WERI-Rb-1 (cell line): Measurements from ENCODE around the gene CDV3.
"Not testable (repeated sequence)": the region's sequence is repeated elsewhere in the genome, so short reads cannot be mapped to it uniquely, and the experiment has no call there.

Experiments
- DNase-seq: peaks from one replicate; pipeline ENCODE4 v3.0.0-alpha.2; 2020
- H3K27ac ChIP-seq: fragments of 250-450 bp; sonication (Bioruptor Pico); 2 replicates; pipeline ENCODE4 v1.5.1; 2020; ENCODE audit warnings: mild to moderate bottlenecking, moderate library complexity
- H3K27me3 ChIP-seq: fragments of 250-450 bp; sonication (Bioruptor Pico); 2 replicates; pipeline ENCODE4 v1.5.1; 2021; ENCODE audit warnings: mild to moderate bottlenecking, low read depth, moderate library complexity; ENCODE audit not compliant: insufficient read depth, severe bottlenecking
- H3K36me3 ChIP-seq: fragments of 250-450 bp; sonication (Bioruptor Pico); 2 replicates; pipeline ENCODE4 v1.5.1; 2020; ENCODE audit warnings: mild to moderate bottlenecking, moderate library complexity
- H3K4me3 ChIP-seq: 2 replicates; pipeline ENCODE4 v1.5.1; 2011; ENCODE audit warnings: low read depth, mild to moderate bottlenecking, control low read depth, low read length
- H3K9me3 ChIP-seq: fragments of 250-450 bp; sonication (Bioruptor Pico); 2 replicates; pipeline ENCODE4 v1.5.1; 2021; ENCODE audit warnings: mild to moderate bottlenecking, moderate library complexity; ENCODE audit not compliant: severe bottlenecking
- CTCF ChIP-seq: IDR thresholded peaks from 2 replicates; pipeline ENCODE4 v1.5.1; 2011; ENCODE audit warnings: low read depth, mild to moderate bottlenecking, control low read depth, inconsistent platforms, low read length

The CDV3 gene

GRCh38 chr3:133547432-133548041 is 25.9 kb upstream of the CDV3 start:
- H3K4me3 ChIP-seq: no peak overlapping the region
- no peaks in the 10 kb centered on the region for H3K36me3 ChIP-seq
- no peak for DNase-seq
- no peak for TF ChIP-seq CTCF
- H3K27ac ChIP-seq: no peak overlapping the region
- no peaks in the 10 kb centered on the region for H3K9me3 ChIP-seq
- no peaks in the 10 kb centered on the region for H3K27me3 ChIP-seq

GRCh38 chr3:133548090-133548489 is 25.4 kb upstream of the CDV3 start:
- H3K36me3 ChIP-seq: no peaks in the 10 kb centered on the region
- no peak overlapping the region for H3K27ac ChIP-seq
- H3K27me3 ChIP-seq: no peaks in the 10 kb centered on the region
- no peak for TF ChIP-seq CTCF
- no peaks in the 10 kb centered on the region for H3K9me3 ChIP-seq
- DNase-seq: no peak
- no peak overlapping the region for H3K4me3 ChIP-seq

GRCh38 chr3:133549565-133549964 is 23.9 kb upstream of the CDV3 start:
- TF ChIP-seq CTCF: no peak
- Histone ChIP-seq H3K4me3 (no peak overlapping the region), H3K27me3 (no peaks in the 10 kb centered on the region), H3K27ac (no peak overlapping the region), H3K9me3 (no peaks in the 10 kb centered on the region), H3K36me3 (no peaks in the 10 kb centered on the region)
- DNase-seq: no peak

- not testable (repeated sequence) for H3K36me3 ChIP-seq, H3K9me3 ChIP-seq, H3K4me3 ChIP-seq, DNase-seq, H3K27me3 ChIP-seq, H3K27ac ChIP-seq
Observed at GRCh38 chr3:133551589-133551988, 21.9 kb upstream of the CDV3 start.

GRCh38 chr3:133561679-133562078 is 11.8 kb upstream of the CDV3 start:
- DNase-seq: no peak
- no peaks in the 10 kb centered on the region for H3K36me3 ChIP-seq
- TF ChIP-seq CTCF: no peak
- no peak overlapping the region for H3K4me3 ChIP-seq
- no peak overlapping the region for H3K27ac ChIP-seq
- no peaks in the 10 kb centered on the region for H3K27me3 ChIP-seq
- H3K9me3 ChIP-seq: no peaks in the 10 kb centered on the region

GRCh38 chr3:133562376-133562775 is 11.1 kb upstream of the CDV3 start:
- Histone ChIP-seq H3K36me3 (no peaks in the 10 kb centered on the region), H3K9me3 (no peaks in the 10 kb centered on the region), H3K27ac (no peak overlapping the region), H3K4me3 (no peak overlapping the region), H3K27me3 (no peaks in the 10 kb centered on the region)
- no peak for TF ChIP-seq CTCF
- no peak for DNase-seq
